H1 (cell line): ENCODE data around the gene TNS3. TPM values are rescaled to one million over a fixed set of nuclear protein-coding genes. Genes with fewer than 3 reads are reported as not detected.

ENCODE experiments used
- CEBPB ChIP-seq: IDR thresholded peaks from 2 replicates; pipeline ENCODE4 v1.6.1; 2012; ENCODE audit warnings: low read depth, low read length
- CHD7 ChIP-seq: fragments of 300-600 bp; sonication (generic); IDR thresholded peaks from 2 replicates; pipeline ENCODE4 v1.7.1; 2012; ENCODE audit warnings: low read length, moderate library complexity, mild to moderate bottlenecking, inconsistent platforms; ENCODE audit not compliant: insufficient replicate concordance
- polyA plus RNA-seq, 7 experiments: library from polyadenylated mRNA; depleted of rRNA in 3 of 7; stranded (reverse) in 5 of 7; unstranded in 2 of 7; fragments of >200 nt in 5 of 7; fragments of 200-250 nt in 2 of 7; gene quantifications; 1 replicate in 5 of 7; 2 replicates in 1 of 7; 4 replicates in 1 of 7; pipeline versions ENCODE4 v1.2.1 to v1.2.3, GENCODE V29; 2011 to 2013; ENCODE audit warnings: missing spikeins in 2 of 7, mixed read lengths in 2 of 7
- total RNA-seq: library from RNA; stranded (reverse); fragmentation: NEBNext Ultra II Directional; extraction: Animal tissue kit (Norgen Biotek cat#: 25700); gene quantifications from 2 replicates; pipeline ENCODE4 v1.2.1, GENCODE V29; 2021

The TNS3 gene
- total and polyA plus RNA-seq, 2 of the 8 experiments (the other 6 are each of a cell fraction or from before 2014, with no cell fraction given) = 11.9 to 24.2 TPM

- TF ChIP-seq CEBPB (no peak), CHD7 (no peak)
Observed at GRCh38 chr7:47401611-47402570, 180.0 kb downstream of the TNS3 start (continued).
